ENCODE measurements around the gene AKR1C3. TPM values are rescaled to one million over a fixed set of nuclear protein-coding genes. Genes with fewer than 3 reads are reported as not detected.
"Not testable (repeated sequence)": the region's sequence is repeated elsewhere in the genome, so short reads cannot be mapped to it uniquely, and the experiment has no call there.

Gene AKR1C3
- total RNA-seq (2014; rRNA removed; shearing (Covaris generic)) = 1.00 and 2.6 TPM in 2 replicates

DNA sequence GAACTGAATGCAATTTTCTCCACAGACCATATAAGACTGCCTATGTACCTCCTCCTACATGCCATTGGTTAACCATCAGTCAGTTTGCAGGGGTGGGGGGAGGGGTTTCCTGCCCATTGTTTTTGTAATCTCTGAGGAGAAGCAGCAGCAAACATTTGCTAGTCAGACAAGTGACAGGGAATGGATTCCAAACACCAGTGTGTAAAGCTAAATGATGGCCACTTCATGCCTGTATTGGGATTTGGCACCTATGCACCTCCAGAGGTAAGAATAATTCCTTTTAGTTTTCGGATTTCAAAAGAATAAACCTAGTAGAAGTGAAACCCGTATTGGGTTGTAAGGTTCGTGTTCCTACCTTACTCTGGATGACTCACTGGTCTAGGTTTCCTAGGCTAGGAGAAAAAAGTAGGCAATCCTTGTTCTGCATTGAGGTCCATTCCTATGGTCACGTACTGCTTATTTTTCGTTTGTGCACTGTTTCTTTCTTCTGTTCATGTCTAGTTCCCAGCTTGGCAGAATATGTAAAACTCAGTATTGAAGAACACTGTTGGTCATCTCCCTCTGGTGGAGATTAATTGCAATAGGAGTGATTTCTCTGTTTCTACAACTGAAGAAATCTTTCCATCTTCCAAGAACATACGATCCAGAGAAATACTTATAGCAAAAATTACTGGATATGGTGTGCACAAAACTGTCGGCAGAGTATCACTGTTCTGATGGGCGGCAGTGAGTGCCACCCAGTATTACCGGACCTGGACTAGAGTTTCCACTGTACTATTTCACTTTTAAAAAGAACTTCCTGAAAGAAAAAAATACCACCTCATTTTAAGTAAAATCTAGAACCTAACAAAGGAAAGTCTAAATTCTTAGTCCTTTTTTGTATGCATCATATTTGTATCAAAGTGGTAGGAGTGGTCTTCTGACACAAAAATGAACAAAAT lies at the start of gene AKR1C3:
Gene AKR1C3, plus strand, starts transcription at position 150 of the 941 bp plus-strand sequence. Its CDS starts 31 bp downstream, at position 181.
- Histone ChIP-seq H3K36me3 (replicated peaks; ENCODE audit: control insufficient read depth, insufficient read depth, low read length) (no peaks in the 10 kb centered on the region), H3K27me3 (ENCODE audit: control insufficient read depth, insufficient read depth, low read length) (no peaks in the 10 kb centered on the region), H3K4me3 (ENCODE audit: insufficient read depth, low read depth, low read length) (no peak within 1 kb of the TSS)
- peak; percentile 39 for DNase-seq

DNA sequence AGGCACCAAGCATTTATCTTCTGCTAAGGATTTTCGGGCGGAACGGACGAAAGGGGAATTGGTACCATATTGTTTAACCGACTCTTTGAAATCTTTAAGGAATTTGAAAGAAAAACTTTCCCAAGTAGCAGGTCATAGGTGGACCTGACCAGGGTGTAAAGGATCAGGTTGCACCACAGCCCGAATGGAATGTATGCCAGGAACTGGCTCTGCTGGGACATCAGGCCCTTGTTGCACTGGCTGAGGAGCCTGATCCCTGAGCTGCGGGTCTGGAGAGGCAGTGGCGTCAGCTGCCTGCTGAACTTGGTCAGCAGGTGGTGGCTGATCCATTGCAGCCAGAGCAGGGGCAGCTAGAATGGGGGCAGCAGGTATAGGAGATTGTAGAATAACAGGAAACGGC lies 49.1 kb upstream of the AKR1C3 start:
- Histone ChIP-seq H3K27me3 (ENCODE audit: control insufficient read depth, insufficient read depth, low read length) (no peaks in the 10 kb centered on the region), H3K36me3 (replicated peaks; ENCODE audit: control insufficient read depth, insufficient read depth, low read length) (no peaks in the 10 kb centered on the region), H3K4me3 (ENCODE audit: insufficient read depth, low read depth, low read length) (no peak overlapping the region)
- DNase-seq = no peak

DNA sequence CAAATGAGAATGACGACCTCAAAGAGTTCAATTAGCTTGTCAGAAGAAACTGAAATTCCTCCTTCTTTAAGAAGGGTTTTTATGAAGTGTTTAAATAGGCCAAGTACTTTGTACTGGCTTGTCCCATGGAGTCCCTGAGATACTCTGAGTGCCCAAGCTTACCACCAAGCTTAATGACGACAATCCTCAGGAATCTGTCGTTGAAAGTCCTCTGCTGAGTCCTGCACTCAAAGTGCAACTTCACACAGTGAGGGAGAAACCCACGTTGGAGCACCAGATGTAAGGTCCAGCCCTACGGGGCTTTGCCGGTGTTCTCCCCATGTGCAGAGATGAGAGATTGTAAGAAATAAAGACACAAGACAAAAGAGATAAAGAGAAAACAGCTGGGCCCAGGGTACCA lies 47.8 kb upstream of the AKR1C3 start:
- H3K4me3 ChIP-seq (ENCODE audit: insufficient read depth, low read depth, low read length) = no peak overlapping the region
- DNase-seq = no peak
- H3K27me3 ChIP-seq (ENCODE audit: control insufficient read depth, insufficient read depth, low read length) = no peaks in the 10 kb centered on the region
- no peaks in the 10 kb centered on the region for H3K36me3 ChIP-seq (replicated peaks; ENCODE audit: control insufficient read depth, insufficient read depth, low read length)

- H3K4me3 ChIP-seq (ENCODE audit: insufficient read depth, low read depth, low read length); H3K27me3 ChIP-seq (ENCODE audit: control insufficient read depth, insufficient read depth, low read length); DNase-seq; H3K36me3 ChIP-seq (replicated peaks; ENCODE audit: control insufficient read depth, insufficient read depth, low read length): not testable (repeated sequence)
These were observed 47.2 kb upstream of the AKR1C3 start for GRCh38 chr10:5047055-5047454.

- Histone ChIP-seq H3K27me3 (ENCODE audit: control insufficient read depth, insufficient read depth, low read length) (no peaks in the 10 kb centered on the region), H3K4me3 (ENCODE audit: insufficient read depth, low read depth, low read length) (no peak overlapping the region), H3K36me3 (replicated peaks; ENCODE audit: control insufficient read depth, insufficient read depth, low read length) (no peaks in the 10 kb centered on the region)
- DNase-seq = no peak
These were observed 46.1 kb upstream of the AKR1C3 start for GRCh38 chr10:5047912-5048628.

DNA sequence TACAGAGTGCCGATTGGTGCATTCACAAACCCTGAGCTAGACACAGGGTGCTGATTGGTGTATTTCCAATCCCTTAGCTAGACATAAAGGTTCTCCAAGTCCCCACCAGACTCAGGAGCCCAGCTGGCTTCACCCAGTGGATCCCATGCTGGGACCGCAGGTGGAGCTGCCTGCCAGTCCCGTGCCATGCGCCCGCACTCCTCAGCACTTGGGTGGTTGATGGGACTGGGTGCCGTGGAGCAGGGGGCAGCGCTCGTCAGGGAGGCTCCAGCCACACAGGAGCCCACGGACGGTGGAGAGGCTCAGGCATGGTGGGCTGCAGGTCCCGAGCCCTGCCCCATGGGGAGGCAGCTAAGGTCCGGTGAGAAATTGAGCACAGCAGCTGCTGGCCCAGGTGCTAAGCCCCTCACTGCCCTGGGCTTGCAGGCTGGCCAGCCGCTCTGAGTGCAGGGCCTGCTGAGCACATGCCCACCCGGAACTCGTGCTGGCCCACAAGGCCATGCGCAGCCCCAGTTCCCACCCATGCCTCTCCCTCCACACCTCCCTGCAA lies 41.2 kb upstream of the AKR1C3 start:
- not testable (repeated sequence) for H3K4me3 ChIP-seq (ENCODE audit: insufficient read depth, low read depth, low read length); H3K36me3 ChIP-seq (replicated peaks; ENCODE audit: control insufficient read depth, insufficient read depth, low read length)

GRCh38 chr10:5054831-5055230 lies 39.4 kb upstream of the AKR1C3 start:
- not testable (repeated sequence) for H3K36me3 ChIP-seq (replicated peaks; ENCODE audit: control insufficient read depth, insufficient read depth, low read length); H3K4me3 ChIP-seq (ENCODE audit: insufficient read depth, low read depth, low read length); H3K27me3 ChIP-seq (ENCODE audit: control insufficient read depth, insufficient read depth, low read length); DNase-seq

More for the DNA sequence above, 41.2 kb upstream of the AKR1C3 start:
- H3K27me3 ChIP-seq (ENCODE audit: control insufficient read depth, insufficient read depth, low read length); DNase-seq: not testable (repeated sequence)

GRCh38 chr10:5059267-5059666 lies 34.9 kb upstream of the AKR1C3 start:
- not testable (repeated sequence) for H3K4me3 ChIP-seq (ENCODE audit: insufficient read depth, low read depth, low read length); DNase-seq; H3K27me3 ChIP-seq (ENCODE audit: control insufficient read depth, insufficient read depth, low read length); H3K36me3 ChIP-seq (replicated peaks; ENCODE audit: control insufficient read depth, insufficient read depth, low read length)

GRCh38 chr10:5060791-5061190 lies 33.4 kb upstream of the AKR1C3 start:
- not testable (repeated sequence) for H3K27me3 ChIP-seq (ENCODE audit: control insufficient read depth, insufficient read depth, low read length); DNase-seq; H3K36me3 ChIP-seq (replicated peaks; ENCODE audit: control insufficient read depth, insufficient read depth, low read length); H3K4me3 ChIP-seq (ENCODE audit: insufficient read depth, low read depth, low read length)

DNA sequence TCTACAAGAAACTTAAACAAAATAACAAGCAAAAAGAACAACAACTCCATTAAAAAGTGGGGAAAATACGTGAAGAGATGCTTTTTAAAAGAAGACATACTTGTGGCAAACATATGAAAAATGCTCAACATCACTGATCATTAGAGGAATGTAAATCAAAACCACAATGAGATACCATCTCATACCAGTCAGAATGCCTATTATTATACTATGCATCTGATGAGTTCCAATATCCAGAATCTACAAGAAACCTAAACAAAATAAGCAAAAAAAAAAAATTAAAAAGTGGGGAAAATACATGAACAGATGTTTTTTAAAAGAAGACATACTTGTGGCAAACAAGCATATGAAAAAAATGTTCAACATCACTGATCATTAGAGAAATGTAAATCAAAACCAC lies 29.6 kb upstream of the AKR1C3 start:
- DNase-seq = no peak
- Histone ChIP-seq H3K4me3 (ENCODE audit: insufficient read depth, low read depth, low read length) (no peak overlapping the region), H3K36me3 (replicated peaks; ENCODE audit: control insufficient read depth, insufficient read depth, low read length) (no peaks in the 10 kb centered on the region), H3K27me3 (ENCODE audit: control insufficient read depth, insufficient read depth, low read length) (no peaks in the 10 kb centered on the region)

- H3K27me3 ChIP-seq (ENCODE audit: control insufficient read depth, insufficient read depth, low read length) = no peaks in the 10 kb centered on the region
- DNase-seq = no peak
- H3K36me3 ChIP-seq (replicated peaks; ENCODE audit: control insufficient read depth, insufficient read depth, low read length) = no peaks in the 10 kb centered on the region
- no peak overlapping the region for H3K4me3 ChIP-seq (ENCODE audit: insufficient read depth, low read depth, low read length)
These were observed 25.8 kb upstream of the AKR1C3 start for GRCh38 chr10:5068274-5068984.

- Histone ChIP-seq H3K4me3 (ENCODE audit: insufficient read depth, low read depth, low read length) (no peak overlapping the region), H3K36me3 (replicated peaks; ENCODE audit: control insufficient read depth, insufficient read depth, low read length) (no peaks in the 10 kb centered on the region), H3K27me3 (ENCODE audit: control insufficient read depth, insufficient read depth, low read length) (no peaks in the 10 kb centered on the region)
- no peak for DNase-seq
These were observed 23.4 kb upstream of the AKR1C3 start for GRCh38 chr10:5070648-5071410.

- DNase-seq = no peak
- H3K4me3 ChIP-seq (ENCODE audit: insufficient read depth, low read depth, low read length) = no peak overlapping the region
- H3K36me3 ChIP-seq (replicated peaks; ENCODE audit: control insufficient read depth, insufficient read depth, low read length) = no peaks in the 10 kb centered on the region
- no peaks in the 10 kb centered on the region for H3K27me3 ChIP-seq (ENCODE audit: control insufficient read depth, insufficient read depth, low read length)
These were observed 22.6 kb upstream of the AKR1C3 start for GRCh38 chr10:5071411-5072198.
